Measurements from ENCODE around the gene COL26A1. TPM values are rescaled to one million over a fixed set of nuclear protein-coding genes. Genes with fewer than 3 reads are reported as not detected.

The COL26A1 gene
- total RNA-seq, 2 donors from 2014 or later = 0.14 TPM; not detected in 1

- ATAC-seq (ENCODE audit: insufficient number of reproducible peaks, low FRiP score, low read depth) (no peak), DNase-seq (ENCODE audit: low spot score) (no peak)
- Histone ChIP-seq H3K27ac (no peak overlapping the region), H3K9me3 (no peaks in the 10 kb centered on the region), H3K36me3 (no peaks in the 10 kb centered on the region), H3K27me3 (replicated peaks; ENCODE audit: insufficient read depth) (no peaks in the 10 kb centered on the region), H3K4me1 (ENCODE audit: control insufficient read depth in 1 of 2, low read depth in 2 of 2) (no peaks in the 10 kb centered on the region), H3K4me3 (no peak overlapping the region)
- TF ChIP-seq, protein P1, sequence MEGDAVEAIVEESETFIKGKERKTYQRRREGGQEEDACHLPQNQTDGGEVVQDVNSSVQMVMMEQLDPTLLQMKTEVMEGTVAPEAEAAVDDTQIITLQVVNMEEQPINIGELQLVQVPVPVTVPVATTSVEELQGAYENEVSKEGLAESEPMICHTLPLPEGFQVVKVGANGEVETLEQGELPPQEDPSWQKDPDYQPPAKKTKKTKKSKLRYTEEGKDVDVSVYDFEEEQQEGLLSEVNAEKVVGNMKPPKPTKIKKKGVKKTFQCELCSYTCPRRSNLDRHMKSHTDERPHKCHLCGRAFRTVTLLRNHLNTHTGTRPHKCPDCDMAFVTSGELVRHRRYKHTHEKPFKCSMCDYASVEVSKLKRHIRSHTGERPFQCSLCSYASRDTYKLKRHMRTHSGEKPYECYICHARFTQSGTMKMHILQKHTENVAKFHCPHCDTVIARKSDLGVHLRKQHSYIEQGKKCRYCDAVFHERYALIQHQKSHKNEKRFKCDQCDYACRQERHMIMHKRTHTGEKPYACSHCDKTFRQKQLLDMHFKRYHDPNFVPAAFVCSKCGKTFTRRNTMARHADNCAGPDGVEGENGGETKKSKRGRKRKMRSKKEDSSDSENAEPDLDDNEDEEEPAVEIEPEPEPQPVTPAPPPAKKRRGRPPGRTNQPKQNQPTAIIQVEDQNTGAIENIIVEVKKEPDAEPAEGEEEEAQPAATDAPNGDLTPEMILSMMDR (IDR thresholded peaks at IDR 0.05) = no peak
Observed at GRCh38 chr7:101450064-101450463, 87.4 kb downstream of the COL26A1 start.

- H3K4me3 ChIP-seq = no peak overlapping the region
- no peaks in the 10 kb centered on the region for H3K36me3 ChIP-seq
- no peak overlapping the region for H3K27ac ChIP-seq
- no peaks in the 10 kb centered on the region for H3K9me3 ChIP-seq
- no peak for ATAC-seq (ENCODE audit: insufficient number of reproducible peaks, low FRiP score, low read depth)
- no peak for DNase-seq (ENCODE audit: low spot score)
- TF ChIP-seq, protein P1 (IDR thresholded peaks at IDR 0.05) = no peak
- no peaks in the 10 kb centered on the region for H3K4me1 ChIP-seq (ENCODE audit: control insufficient read depth in 1 of 2, low read depth in 2 of 2)
- no peaks in the 10 kb centered on the region for H3K27me3 ChIP-seq (replicated peaks; ENCODE audit: insufficient read depth)
Observed at GRCh38 chr7:101453617-101454016, 90.9 kb downstream of the COL26A1 start.

DNA sequence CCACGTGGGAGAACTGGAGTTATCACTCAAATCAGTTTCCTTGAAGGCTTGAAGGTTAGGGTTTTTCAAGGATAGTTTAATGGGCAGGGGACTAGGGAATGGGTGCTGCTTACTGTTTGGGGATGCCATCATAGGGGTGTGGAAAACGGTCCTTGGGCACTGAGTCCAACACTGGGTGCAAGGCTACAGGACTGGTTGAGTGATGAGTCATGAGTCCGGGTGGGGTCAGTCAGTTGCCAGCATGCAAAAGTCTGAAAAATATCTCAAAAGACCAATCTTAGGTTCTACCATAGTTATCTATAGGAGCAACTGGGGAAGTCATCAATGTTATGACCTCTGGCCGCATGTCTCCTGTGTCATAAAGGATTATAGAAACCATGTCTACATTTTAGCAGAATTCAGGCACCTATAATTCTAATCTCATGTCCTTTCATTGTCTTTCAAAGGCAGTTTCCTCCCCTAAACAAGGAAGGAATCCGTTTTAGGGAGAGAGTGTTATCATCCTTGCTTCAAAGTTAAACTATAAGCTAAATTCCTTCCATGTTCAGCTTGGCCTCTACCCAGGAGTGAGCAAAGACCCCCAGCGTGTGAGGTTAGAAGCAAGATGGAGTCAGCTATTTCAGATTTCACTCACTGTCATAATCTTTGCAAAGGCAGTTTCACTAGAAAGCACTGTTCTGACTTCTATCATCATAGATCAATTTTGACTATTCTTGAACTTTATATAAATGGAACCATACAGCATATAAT lies 94.5 kb downstream of the COL26A1 start:
- Histone ChIP-seq H3K27me3 (replicated peaks; ENCODE audit: insufficient read depth) (no peaks in the 10 kb centered on the region), H3K4me1 (ENCODE audit: control insufficient read depth in 1 of 2, low read depth in 2 of 2) (no peaks in the 10 kb centered on the region), H3K36me3 (no peaks in the 10 kb centered on the region), H3K27ac (no peak overlapping the region), H3K9me3 (no peaks in the 10 kb centered on the region), H3K4me3 (no peak overlapping the region)
- ATAC-seq (ENCODE audit: insufficient number of reproducible peaks, low FRiP score, low read depth) (no peak), DNase-seq (ENCODE audit: low spot score) (no peak)
- TF ChIP-seq, protein P1 (IDR thresholded peaks at IDR 0.05) = no peak

DNA sequence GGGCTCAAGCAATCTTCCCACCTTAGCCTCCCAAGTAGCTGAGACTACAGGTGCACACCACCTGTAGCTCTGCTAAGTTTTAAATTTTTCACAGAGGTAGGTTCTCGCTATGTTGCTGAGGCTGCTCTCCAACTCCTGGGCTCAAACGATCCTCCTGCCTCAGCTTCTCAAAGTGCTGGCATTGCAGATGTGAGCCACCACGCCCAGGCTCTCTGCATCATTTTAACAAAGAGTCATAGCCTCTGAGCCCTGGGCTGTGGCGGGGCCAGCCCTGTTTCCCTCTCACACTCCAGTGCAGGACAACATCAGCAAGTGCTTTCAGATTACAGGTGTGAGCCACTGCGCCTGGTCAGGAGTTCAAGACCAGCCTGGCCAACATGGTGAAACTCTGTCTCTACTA lies 102.5 kb downstream of the COL26A1 start:
- Histone ChIP-seq H3K27me3 (replicated peaks; ENCODE audit: insufficient read depth) (no peaks in the 10 kb centered on the region), H3K9me3 (no peaks in the 10 kb centered on the region), H3K36me3 (no peaks in the 10 kb centered on the region), H3K4me1 (ENCODE audit: control insufficient read depth in 1 of 2, low read depth in 2 of 2) (no peaks in the 10 kb centered on the region), H3K4me3 (no peak overlapping the region), H3K27ac (no peak overlapping the region)
- DNase-seq (ENCODE audit: low spot score) (no peak), ATAC-seq (ENCODE audit: insufficient number of reproducible peaks, low FRiP score, low read depth) (no peak)
- TF ChIP-seq, protein P1 (IDR thresholded peaks at IDR 0.05) = no peak

DNA sequence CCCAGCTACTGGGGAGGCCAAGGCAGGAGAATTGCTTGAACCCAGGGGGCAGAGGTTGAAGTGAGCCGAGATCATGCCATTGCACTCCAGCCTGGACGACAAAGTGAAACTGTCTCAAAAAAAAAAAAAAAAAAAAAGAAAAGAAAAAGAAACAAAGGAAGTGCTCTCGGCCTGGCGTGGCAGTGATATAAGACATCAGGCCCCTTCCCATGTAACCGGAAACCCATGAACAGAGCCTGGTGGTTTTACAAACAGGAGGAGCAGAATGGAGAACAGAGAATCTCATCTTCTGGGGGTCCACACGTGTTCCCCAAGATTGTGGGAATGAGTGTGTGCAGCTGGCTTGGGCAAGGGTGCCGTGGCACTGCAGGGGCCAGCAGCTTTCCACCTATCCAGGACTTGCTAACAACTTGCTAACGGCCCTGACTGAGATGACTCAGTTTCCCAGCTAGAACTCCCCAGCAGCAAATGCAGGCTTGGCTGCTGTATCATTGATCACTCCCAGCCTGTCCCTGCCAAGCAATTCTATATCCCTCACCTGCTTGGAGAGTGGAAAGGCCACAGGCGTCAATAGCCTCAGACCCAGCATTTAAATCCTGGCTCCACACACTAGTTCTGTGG lies 103.0 kb downstream of the COL26A1 start:
- no peak for DNase-seq (ENCODE audit: low spot score)
- no peaks in the 10 kb centered on the region for H3K27me3 ChIP-seq (replicated peaks; ENCODE audit: insufficient read depth)

More for the DNA sequence above, 103.0 kb downstream of the COL26A1 start:
- Histone ChIP-seq H3K36me3 (no peaks in the 10 kb centered on the region), H3K27ac (no peak overlapping the region), H3K4me1 (ENCODE audit: control insufficient read depth in 1 of 2, low read depth in 2 of 2) (no peaks in the 10 kb centered on the region), H3K9me3 (no peaks in the 10 kb centered on the region), H3K4me3 (no peak overlapping the region)
- TF ChIP-seq, protein P1 (IDR thresholded peaks at IDR 0.05) = no peak
- no peak for ATAC-seq (ENCODE audit: insufficient number of reproducible peaks, low FRiP score, low read depth)
